ENCODE results near the gene KPNA4. TPM values are rescaled to one million over a fixed set of nuclear protein-coding genes. Genes with fewer than 3 reads are reported as not detected.
A peak's percentile ranks its signal among the peaks of the same experiment; 100 is the strongest.

KPNA4 gene
- total RNA-seq, 1 donor from 2014 or later, result 75.0 TPM

GRCh38 chr3:160569894-160570652, 4.7 kb upstream of the KPNA4 start:
- Mint-ChIP-seq H3K27me3 (ENCODE audit: low read depth) (no peaks in the 10 kb centered on the region), H3K27ac (ENCODE audit: unreplicated experiment) (no peak overlapping the region), H3K9me3 (ENCODE audit: low read depth) (peaks cover 2% of the 10 kb centered on the region), H3K36me3 (ENCODE audit: low read depth) (peaks cover 6% of the 10 kb centered on the region), H3K4me3 (ENCODE audit: unreplicated experiment) (no peak overlapping the region), H3K4me1 (ENCODE audit: low read depth) (peaks cover 15% of the 10 kb centered on the region)
- TF ChIP-seq, protein P1, sequence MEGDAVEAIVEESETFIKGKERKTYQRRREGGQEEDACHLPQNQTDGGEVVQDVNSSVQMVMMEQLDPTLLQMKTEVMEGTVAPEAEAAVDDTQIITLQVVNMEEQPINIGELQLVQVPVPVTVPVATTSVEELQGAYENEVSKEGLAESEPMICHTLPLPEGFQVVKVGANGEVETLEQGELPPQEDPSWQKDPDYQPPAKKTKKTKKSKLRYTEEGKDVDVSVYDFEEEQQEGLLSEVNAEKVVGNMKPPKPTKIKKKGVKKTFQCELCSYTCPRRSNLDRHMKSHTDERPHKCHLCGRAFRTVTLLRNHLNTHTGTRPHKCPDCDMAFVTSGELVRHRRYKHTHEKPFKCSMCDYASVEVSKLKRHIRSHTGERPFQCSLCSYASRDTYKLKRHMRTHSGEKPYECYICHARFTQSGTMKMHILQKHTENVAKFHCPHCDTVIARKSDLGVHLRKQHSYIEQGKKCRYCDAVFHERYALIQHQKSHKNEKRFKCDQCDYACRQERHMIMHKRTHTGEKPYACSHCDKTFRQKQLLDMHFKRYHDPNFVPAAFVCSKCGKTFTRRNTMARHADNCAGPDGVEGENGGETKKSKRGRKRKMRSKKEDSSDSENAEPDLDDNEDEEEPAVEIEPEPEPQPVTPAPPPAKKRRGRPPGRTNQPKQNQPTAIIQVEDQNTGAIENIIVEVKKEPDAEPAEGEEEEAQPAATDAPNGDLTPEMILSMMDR (IDR thresholded peaks at IDR 0.05), result no peak
- DNase-seq (ENCODE audit: low spot score), result no peak

GRCh38 chr3:160568989-160569388, 3.6 kb upstream of the KPNA4 start:
- H3K4me3 Mint-ChIP-seq (ENCODE audit: unreplicated experiment), result no peak overlapping the region
- peaks cover 2% of the 10 kb centered on the region for H3K9me3 Mint-ChIP-seq (ENCODE audit: low read depth)
- H3K36me3 Mint-ChIP-seq (ENCODE audit: low read depth), result peaks cover 6% of the 10 kb centered on the region
- no peaks in the 10 kb centered on the region for H3K27me3 Mint-ChIP-seq (ENCODE audit: low read depth)
- TF ChIP-seq, protein P1 (IDR thresholded peaks at IDR 0.05), result no peak
- H3K27ac Mint-ChIP-seq (ENCODE audit: unreplicated experiment), result no peak overlapping the region
- peaks cover 16% of the 10 kb centered on the region for H3K4me1 Mint-ChIP-seq (ENCODE audit: low read depth)
- no peak for DNase-seq (ENCODE audit: low spot score)

DNA sequence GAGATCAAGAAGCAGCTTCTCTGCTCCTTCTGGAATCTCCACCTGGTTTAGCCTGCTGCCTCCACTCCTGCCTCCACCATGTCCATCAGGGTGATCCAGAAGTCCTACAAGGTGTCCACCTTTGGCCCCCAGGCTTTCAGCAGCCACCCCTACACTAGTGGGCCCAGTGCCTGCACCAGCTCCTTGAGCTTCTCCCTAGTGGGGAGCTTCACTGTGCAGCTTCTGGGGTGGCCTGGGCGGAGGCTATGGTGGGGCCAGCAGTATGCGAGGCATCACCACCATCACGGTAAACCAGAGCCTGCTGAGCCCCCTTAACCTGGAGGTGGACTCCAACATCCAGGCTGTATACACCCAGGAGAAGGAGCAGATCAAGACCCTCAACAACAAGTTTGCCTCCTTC, 2.4 kb upstream of the KPNA4 start:
- no peaks in the 10 kb centered on the region for H3K9me3 Mint-ChIP-seq (ENCODE audit: low read depth)
- H3K27me3 Mint-ChIP-seq (ENCODE audit: low read depth), result no peaks in the 10 kb centered on the region
- peaks cover 28% of the 10 kb centered on the region for H3K4me1 Mint-ChIP-seq (ENCODE audit: low read depth)
- TF ChIP-seq, protein P1 (IDR thresholded peaks at IDR 0.05), result no peak
- H3K36me3 Mint-ChIP-seq (ENCODE audit: low read depth), result peaks cover 4% of the 10 kb centered on the region
- no peak overlapping the region for H3K27ac Mint-ChIP-seq (ENCODE audit: unreplicated experiment)
- DNase-seq (ENCODE audit: low spot score), result no peak
- no peak overlapping the region for H3K4me3 Mint-ChIP-seq (ENCODE audit: unreplicated experiment)

GRCh38 chr3:160566499-160566898, 1.1 kb upstream of the KPNA4 start:
- Mint-ChIP-seq H3K36me3 (ENCODE audit: low read depth) (peaks cover 4% of the 10 kb centered on the region), H3K27ac (ENCODE audit: unreplicated experiment) (peak overlapping the region; percentile 99)
- TF ChIP-seq, protein P1 (IDR thresholded peaks at IDR 0.05), result no peak

DNA sequence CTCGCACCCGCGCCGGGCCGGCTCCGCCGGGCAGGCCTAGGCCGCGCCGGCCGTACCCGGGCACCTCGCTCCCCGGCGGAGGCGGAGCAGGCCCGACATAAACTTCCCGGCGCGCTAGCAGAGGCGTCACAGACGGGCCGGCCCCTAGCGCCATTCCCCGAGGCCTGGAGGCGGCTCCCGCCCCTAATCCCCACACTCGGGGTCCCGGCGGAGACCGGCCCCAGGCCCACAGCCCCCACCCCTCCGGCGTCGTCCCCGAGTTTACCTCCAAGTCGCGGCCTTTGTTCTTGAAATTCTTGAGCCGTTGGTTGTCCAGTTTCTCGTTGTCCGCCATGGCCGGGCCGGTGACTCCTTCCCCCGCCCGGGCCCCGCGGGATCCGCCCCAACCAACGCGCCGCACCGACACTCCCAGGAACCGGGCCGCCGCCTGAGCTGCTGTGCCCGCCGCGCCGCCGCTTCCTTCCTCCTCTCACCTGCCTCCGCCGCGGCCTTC, 376 bp downstream of the KPNA4 start:
- peaks cover 4% of the 10 kb centered on the region for H3K36me3 Mint-ChIP-seq (ENCODE audit: low read depth)
- TF ChIP-seq, protein P1 (IDR thresholded peaks at IDR 0.05), result no peak
- H3K9me3 Mint-ChIP-seq (ENCODE audit: low read depth), result no peaks in the 10 kb centered on the region
- DNase-seq (ENCODE audit: low spot score), result no peak
- H3K27me3 Mint-ChIP-seq (ENCODE audit: low read depth), result no peaks in the 10 kb centered on the region
- peak overlapping the region; percentile 99 for H3K27ac Mint-ChIP-seq (ENCODE audit: unreplicated experiment)
- peaks cover 55% of the 10 kb centered on the region for H3K4me1 Mint-ChIP-seq (ENCODE audit: low read depth)
- H3K4me3 Mint-ChIP-seq (ENCODE audit: unreplicated experiment), result peak overlapping the region; percentile 95

More at GRCh38 chr3:160566499-160566898, 1.1 kb upstream of the KPNA4 start:
- peaks cover 41% of the 10 kb centered on the region for H3K4me1 Mint-ChIP-seq (ENCODE audit: low read depth)
- H3K4me3 Mint-ChIP-seq (ENCODE audit: unreplicated experiment), result peak overlapping the region; percentile 95
- H3K9me3 Mint-ChIP-seq (ENCODE audit: low read depth), result no peaks in the 10 kb centered on the region
- no peak for DNase-seq (ENCODE audit: low spot score)
- H3K27me3 Mint-ChIP-seq (ENCODE audit: low read depth), result no peaks in the 10 kb centered on the region
